ENCODE measurements around the gene MYLK. TPM values are rescaled to one million over a fixed set of nuclear protein-coding genes. Genes with fewer than 3 reads are reported as not detected.

MYLK gene
- total and polyA plus RNA-seq, 2 of the 4 experiments (the other 2 are of a cell fraction) = 299 to 484 TPM

DNA sequence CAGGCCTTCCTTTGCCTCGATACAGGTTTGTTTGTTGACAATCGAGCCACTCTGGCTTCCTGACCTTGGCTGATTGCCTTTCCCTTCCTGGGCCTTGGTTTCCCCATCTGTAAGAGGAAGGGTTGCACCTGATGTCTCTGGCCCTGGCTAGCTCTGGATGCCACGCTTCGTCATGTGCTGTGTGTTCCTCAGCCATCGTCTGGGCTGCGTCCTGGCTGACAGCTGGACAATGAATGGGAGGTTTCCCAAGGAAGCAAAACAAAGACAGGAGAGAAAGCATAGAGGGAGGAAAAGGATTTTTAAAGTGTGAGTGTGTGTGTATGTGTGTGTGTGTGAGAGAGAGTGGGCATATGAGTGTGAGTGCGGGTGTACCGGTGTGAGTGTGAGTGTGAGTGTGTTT is 234.0 kb downstream of the MYLK start:
- dilution Hi-C loops (cut with HindIII; ENCODE audit: low sequenced_read_pairs, unreplicated experiment) (no loop called here), in situ Hi-C loops (cut with MboI; ENCODE audit: low sequenced_read_pairs) (no loop called here), intact Hi-C loops (cut with micrococcal nuclease) (loop anchor here (10.0 kb wide), 1 partner anchor 225 kb away; no protein-coding TSS in a partner anchor)
- H3K4me2 ChIP-seq (ENCODE audit: low read depth, low read length) = no peak overlapping the region
- H2BK120ac ChIP-seq (ENCODE audit: low read depth, low read length) = no peak overlapping the region
- H3K4me1 ChIP-seq (ENCODE audit: control insufficient read depth, insufficient read depth, low read length) = peaks cover 15% of the 10 kb centered on the region
- H4K5ac ChIP-seq (ENCODE audit: low read depth, low read length) = no peak overlapping the region
- no peaks in the 10 kb centered on the region for H4K20me1 ChIP-seq (ENCODE audit: insufficient read depth, low read length)
- no peak overlapping the region; the same call in 1 of the 2 replicates for H4K91ac ChIP-seq (ENCODE audit: insufficient read depth, low read depth, low read length)
- peaks cover 12% of the 10 kb centered on the region for H3K9me1 ChIP-seq (ENCODE audit: insufficient read depth, low read length)
- H3K79me1 ChIP-seq (ENCODE audit: low read depth in 1 of 2, low read length in 2 of 2) = peaks cover 9 to 45% of the 10 kb centered on the region in 2 experiments
- H2AK9ac ChIP-seq (replicated peaks; ENCODE audit: low read depth, low read length, poor library complexity) = no peak overlapping the region
- BruUV-seq (replicated peaks) = no TSS peak
- H4K8ac ChIP-seq (ENCODE audit: low read depth in 2 of 2, low read length in 2 of 2) = no peak overlapping the region
- H2BK20ac ChIP-seq (ENCODE audit: low read depth, low read length) = no peak overlapping the region
- 93% methylated on average over 5 of the region's 8 CpGs; no CpG with 5 or more reads in 1 of the 2 experiments for WGBS, 2 experiments (ENCODE audit: extremely low coverage in 2 of 2, insufficient read length in 1 of 2)
- DNase-seq (no peak), ATAC-seq (ENCODE audit: low read depth) (no peak)
- H3K23ac ChIP-seq (ENCODE audit: low read depth, low read length) = no peak overlapping the region
- peaks cover 77% of the 10 kb centered on the region for H3K36me3 ChIP-seq (ENCODE audit: control insufficient read depth, insufficient read depth, low read length)
- no peak overlapping the region for H2BK15ac ChIP-seq (ENCODE audit: low read depth, low read length)
- POLR2A ChIA-PET (ENCODE audit: unreplicated experiment) = interaction anchor here (0.6 kb wide), 1 partner anchor 8 kb away, joined by 3 read pairs; no protein-coding TSS in a partner anchor
- H3K56ac ChIP-seq (ENCODE audit: extremely low read depth, insufficient read depth, low read length) = no peak overlapping the region
- H2AK5ac ChIP-seq (ENCODE audit: low read depth, low read length) = no peak overlapping the region
- H3K18ac ChIP-seq (ENCODE audit: low read depth, low read length) = no peak overlapping the region
- H2AFZ ChIP-seq (replicated peaks; ENCODE audit: low read length, poor library complexity) = no peak overlapping the region
- no peak overlapping the region for H3K14ac ChIP-seq (replicated peaks; ENCODE audit: low read depth, low read length)
- no peak overlapping the region for H3K9ac ChIP-seq (ENCODE audit: low read depth, low read length)
- no peaks in the 10 kb centered on the region for H3K27me3 ChIP-seq (ENCODE audit: control insufficient read depth, insufficient read depth, low read length)
- CTCF ChIA-PET = interaction anchor here (0.9 to 1.3 kb wide), 2 partner anchors 8 to 73 kb away, joined by 3 to 6 read pairs; no protein-coding TSS in a partner anchor
- no peak overlapping the region for H2BK5ac ChIP-seq (ENCODE audit: low read depth, low read length, poor library complexity, severe bottlenecking)
- no peak overlapping the region for H3K4me3 ChIP-seq (ENCODE audit: insufficient read depth, low read depth, low read length)
- H3K27ac ChIP-seq (ENCODE audit: insufficient read depth, low read length) = no peak overlapping the region
- H3K9me3 ChIP-seq (ENCODE audit: control insufficient read depth, insufficient read depth, low read length) = no peaks in the 10 kb centered on the region
- TF ChIP-seq RAD21 (IDR thresholded peaks at IDR 0.05; ENCODE audit: low read length) = no peak
- H3K4ac ChIP-seq (ENCODE audit: low read depth, low read length) = no peak overlapping the region

Data from IMR-90 (cell line).